HG03135 (cell line): ENCODE measurements around the gene DNAJC3.
"Not testable (repeated sequence)": the region's sequence is repeated elsewhere in the genome, so short reads cannot be mapped to it uniquely, and the experiment has no call there.

Experiments used
- ATAC-seq: cut with Tn5 transposase; IDR thresholded peaks from one replicate; pipeline ENCODE4 v1.9.1; 2021; ENCODE audit warnings: mild to moderate bottlenecking, moderate library complexity; ENCODE audit not compliant: unreplicated experiment

DNAJC3 gene

DNA sequence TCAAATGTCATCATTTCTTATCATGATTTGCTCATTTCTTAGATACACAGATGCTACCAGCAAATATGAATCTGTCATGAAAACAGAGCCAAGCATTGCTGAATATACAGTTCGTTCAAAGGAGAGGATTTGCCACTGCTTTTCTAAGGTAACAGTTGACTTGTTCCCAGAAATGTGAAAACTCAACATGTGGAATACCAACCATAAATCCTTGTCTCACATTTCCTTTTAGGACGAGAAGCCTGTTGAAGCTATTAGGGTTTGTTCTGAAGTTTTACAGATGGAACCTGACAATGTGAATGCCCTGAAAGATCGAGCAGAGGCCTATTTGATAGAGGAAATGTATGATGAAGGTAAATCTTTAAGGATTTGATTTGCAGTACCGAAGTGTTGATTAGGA is 86.7 kb downstream of the DNAJC3 start:
- ATAC-seq = no peak

- no peak for ATAC-seq
Measured at GRCh38 chr13:95771905-95772304, 95.0 kb downstream of the DNAJC3 start.

DNA sequence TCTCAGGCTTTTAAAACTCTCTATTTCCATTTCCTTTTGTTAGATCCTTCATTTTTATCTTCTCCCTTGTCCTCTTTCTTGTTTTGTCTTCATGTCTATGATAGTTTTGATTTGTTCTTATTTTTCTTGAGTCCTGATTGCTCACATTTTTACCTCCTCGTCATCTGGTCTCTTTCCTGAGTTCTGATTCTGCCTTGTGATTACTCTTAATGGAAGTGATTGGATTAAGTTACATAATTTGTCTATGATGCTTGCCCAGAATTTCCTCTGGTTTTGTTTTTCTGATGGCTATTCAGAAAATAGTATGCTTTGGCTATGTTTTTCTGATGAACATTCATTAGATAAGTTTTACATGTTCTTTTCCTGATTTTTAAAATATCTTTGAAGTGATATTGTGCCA is 102.6 kb downstream of the DNAJC3 start:
- ATAC-seq = no peak

- no peak for ATAC-seq
Measured at GRCh38 chr13:95781016-95781415, 104.1 kb downstream of the DNAJC3 start.

GRCh38 chr13:95781940-95782339 is 105.0 kb downstream of the DNAJC3 start:
- not testable (repeated sequence) for ATAC-seq

DNA sequence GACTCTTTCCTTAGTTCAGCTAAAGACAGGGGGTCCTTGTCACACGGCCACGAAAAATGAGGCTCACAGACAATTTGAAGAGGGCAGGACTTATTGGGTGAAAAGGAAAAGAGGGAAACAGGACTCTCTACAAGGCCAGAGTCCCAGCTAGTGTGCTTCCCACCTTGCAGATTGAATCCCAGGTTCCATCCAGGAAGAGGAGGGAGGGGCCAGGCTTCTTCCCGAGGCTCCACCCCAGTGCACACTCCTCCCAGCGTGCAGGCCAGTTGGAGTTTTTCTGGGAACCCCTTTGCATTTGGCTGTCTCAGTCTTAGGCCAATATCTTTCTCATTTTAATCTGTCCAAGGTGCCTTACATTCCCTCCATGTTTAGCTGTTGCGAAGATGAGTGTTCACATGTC is 106.8 kb downstream of the DNAJC3 start:
- no peak for ATAC-seq

- no peak for ATAC-seq
Measured at GRCh38 chr13:95784161-95784899, 107.4 kb downstream of the DNAJC3 start.

DNA sequence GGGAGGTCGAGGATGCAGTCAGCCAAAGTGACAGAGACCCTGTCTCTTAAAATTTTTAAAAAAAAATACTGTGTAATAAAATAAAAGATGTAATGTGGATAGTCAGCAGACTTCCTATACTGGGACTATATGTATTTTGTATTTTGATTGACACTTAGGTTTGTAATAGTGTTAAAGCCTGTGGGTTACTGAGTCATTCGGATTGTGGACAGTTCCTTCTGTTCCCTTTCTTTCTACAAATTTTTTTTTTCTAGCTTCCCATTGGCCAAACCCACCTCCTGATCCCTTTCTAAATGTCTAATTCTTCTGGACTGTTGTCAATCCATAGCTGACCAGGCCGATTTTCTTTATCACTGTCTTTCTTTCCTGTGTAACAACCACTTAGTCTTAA is 108.0 kb downstream of the DNAJC3 start:
- no peak for ATAC-seq

- no peak for ATAC-seq
Measured at GRCh38 chr13:95787356-95788099, 110.6 kb downstream of the DNAJC3 start.

- no peak for ATAC-seq
Measured at GRCh38 chr13:95788100-95788463, 111.1 kb downstream of the DNAJC3 start.

DNA sequence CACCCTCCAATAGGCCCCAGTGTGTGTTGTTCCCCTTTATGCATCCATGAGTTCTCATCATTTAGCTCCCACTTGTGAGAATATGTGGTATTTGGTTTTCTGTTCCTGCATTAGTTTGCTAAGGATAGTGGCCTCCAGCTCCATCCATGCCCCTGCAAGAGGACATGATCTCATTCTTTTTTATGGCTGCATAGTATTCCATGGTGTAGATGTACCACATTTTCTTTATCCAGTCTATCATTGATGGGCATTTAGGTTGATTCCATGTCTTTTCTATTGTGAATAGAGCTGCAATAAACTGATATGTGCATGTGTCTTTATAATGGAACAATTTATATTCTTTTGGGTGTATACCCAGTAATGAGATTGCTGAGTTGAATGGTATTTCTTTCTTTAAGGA is 112.4 kb downstream of the DNAJC3 start:
- not testable (repeated sequence) for ATAC-seq

GRCh38 chr13:95791084-95791722 is 114.3 kb downstream of the DNAJC3 start:
- no peak for ATAC-seq

DNA sequence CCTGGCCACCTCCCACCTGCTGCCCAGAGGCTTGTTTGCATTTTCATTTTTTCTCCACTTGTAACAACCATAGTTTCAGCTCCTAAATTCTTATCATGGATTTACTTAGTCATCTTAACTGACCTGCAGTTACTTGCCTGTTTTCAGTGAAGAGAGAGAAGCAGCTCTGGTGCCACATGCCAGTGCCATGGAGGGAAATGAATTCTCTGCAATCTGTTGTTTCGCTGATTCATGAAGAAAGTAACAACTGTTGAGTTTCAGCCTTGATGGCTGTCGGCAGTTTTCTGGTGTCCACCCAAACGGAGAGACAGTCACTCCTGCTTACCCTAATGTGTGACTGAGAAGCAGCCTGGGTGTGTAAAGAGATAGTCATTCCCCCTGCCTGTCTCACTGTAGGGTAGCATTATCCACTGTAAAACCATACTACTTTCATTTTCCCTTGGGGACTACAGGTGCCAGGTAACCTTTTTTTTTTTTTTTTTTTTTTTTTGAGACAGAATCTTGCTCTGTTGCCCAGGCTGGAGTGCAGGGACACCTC is 116.1 kb downstream of the DNAJC3 start:
- ATAC-seq = no peak

- no peak for ATAC-seq
Measured at GRCh38 chr13:95793781-95794180, 116.8 kb downstream of the DNAJC3 start.

DNA sequence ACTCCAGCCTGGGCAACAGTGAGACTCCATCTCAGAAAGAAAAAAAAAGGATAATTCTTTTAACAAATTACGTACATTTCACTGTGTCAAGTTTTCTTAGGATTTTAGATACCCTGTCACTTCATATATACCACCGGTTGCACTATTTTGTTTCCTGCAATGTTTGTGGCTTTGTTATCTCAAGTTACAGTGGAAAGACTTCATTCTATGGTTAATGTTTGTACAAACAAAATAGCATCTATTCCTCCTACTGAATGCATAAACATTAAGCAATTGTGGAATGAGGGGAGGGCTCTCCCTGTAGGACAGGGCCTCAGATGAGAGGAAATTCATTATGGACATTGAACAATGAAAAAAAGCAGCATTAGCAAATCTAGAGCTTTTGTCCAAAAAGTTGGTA is 120.1 kb downstream of the DNAJC3 start:
- no peak for ATAC-seq

DNA sequence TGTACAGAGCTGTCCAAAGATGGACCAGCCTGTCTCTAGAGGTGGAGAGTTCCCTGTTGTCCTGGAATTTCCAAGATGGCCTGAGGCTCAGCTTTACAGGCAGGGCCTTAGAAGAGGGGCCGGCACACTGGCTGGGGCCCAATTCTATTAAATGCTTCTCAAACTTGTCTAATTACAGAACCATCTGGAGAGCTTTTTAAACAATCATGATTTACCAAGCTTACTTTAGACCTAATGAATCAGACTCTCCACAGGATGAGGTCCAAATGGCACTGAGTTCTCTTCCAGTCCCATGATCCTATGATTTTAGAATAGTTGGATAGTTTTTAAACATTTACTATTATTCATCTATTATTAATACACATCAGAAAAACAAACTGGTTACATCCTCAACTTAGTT is 123.5 kb downstream of the DNAJC3 start:
- no peak for ATAC-seq

DNA sequence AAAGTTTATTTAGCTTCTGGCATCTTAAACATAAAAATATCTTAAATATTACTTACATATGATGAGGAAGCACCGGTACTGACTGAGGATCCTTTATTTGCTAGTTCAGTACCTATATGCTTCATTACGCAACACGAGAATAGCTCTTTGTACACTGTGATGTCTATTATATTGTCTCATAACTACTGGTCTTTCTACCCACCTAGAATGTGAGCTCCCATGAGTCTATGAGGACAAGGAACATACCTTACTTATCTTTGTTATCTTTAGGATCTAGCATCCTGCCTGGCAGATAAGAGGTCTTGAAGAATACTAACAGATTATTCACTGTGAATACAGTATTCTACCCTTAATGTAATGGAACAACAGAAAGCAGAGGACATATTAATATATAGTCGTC is 124.9 kb downstream of the DNAJC3 start:
- ATAC-seq = no peak

GRCh38 chr13:95805921-95806320 is 129.0 kb downstream of the DNAJC3 start:
- no peak for ATAC-seq

- ATAC-seq = no peak
Measured at GRCh38 chr13:95809429-95809828, 132.5 kb downstream of the DNAJC3 start.

- no peak for ATAC-seq
Measured at GRCh38 chr13:95813139-95813538, 136.2 kb downstream of the DNAJC3 start.

GRCh38 chr13:95814495-95814894 is 137.6 kb downstream of the DNAJC3 start:
- ATAC-seq = no peak

DNA sequence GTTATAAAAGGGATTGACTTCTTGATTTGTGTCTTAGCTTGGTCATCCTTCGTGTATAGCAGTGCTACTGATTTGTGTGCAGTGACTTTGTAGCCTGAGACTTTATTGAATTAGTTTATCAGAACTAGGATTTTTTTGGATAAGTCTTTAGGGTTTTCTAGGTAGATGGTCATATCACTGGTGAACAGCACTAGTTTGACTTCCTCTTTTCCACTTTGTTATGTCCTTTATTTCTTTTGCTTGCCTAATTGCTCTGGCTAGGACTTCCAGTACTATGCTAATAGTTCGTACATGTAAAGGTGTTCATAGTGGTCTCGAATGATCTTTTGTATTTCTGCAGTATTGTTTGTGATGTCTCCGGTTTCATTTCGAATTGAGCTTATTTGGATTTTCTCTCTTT is 145.4 kb downstream of the DNAJC3 start:
- no peak for ATAC-seq
